22Rv1 (cell line): ENCODE measurements around the gene IFNA10.

Experiments
- H3K27ac ChIP-seq: fragments of 450-650 bp; 2 replicates; pipeline ENCODE4 v1.5.1; 2017
- ZFX ChIP-seq: fragments of 450-650 bp; IDR thresholded peaks from 2 replicates; pipeline ENCODE4 v1.6.1; 2017; ENCODE audit warnings: antibody characterized with exemption, borderline replicate concordance
- TF ChIP-seq, protein P1 (sequence below): fragments of 450-650 bp; IDR thresholded peaks from 2 replicates; pipeline ENCODE4 v1.5.1; 2017; ENCODE audit warnings: mild to moderate bottlenecking

IFNA10 gene

DNA sequence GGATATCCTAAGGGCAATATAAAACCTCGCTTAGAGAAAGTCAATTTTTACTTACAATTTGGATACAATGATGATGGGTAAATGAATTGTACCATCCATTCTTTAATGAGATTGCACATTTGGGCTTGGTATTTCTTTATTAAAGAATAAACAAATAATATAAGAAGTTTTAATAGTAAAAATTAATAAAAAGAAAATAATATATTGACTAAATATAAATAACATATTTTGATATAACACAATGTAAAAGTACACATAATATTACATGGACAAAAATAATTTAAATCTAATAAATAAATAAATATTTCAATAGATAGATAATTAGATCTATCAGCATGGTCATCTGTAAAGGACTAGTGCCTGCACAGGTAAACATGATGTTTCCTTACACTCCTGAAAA lies 41.4 kb downstream of the IFNA10 start:
- no peak for TF ChIP-seq ZFX
- TF ChIP-seq, protein P1, sequence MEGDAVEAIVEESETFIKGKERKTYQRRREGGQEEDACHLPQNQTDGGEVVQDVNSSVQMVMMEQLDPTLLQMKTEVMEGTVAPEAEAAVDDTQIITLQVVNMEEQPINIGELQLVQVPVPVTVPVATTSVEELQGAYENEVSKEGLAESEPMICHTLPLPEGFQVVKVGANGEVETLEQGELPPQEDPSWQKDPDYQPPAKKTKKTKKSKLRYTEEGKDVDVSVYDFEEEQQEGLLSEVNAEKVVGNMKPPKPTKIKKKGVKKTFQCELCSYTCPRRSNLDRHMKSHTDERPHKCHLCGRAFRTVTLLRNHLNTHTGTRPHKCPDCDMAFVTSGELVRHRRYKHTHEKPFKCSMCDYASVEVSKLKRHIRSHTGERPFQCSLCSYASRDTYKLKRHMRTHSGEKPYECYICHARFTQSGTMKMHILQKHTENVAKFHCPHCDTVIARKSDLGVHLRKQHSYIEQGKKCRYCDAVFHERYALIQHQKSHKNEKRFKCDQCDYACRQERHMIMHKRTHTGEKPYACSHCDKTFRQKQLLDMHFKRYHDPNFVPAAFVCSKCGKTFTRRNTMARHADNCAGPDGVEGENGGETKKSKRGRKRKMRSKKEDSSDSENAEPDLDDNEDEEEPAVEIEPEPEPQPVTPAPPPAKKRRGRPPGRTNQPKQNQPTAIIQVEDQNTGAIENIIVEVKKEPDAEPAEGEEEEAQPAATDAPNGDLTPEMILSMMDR: no peak
- H3K27ac ChIP-seq: no peak overlapping the region

DNA sequence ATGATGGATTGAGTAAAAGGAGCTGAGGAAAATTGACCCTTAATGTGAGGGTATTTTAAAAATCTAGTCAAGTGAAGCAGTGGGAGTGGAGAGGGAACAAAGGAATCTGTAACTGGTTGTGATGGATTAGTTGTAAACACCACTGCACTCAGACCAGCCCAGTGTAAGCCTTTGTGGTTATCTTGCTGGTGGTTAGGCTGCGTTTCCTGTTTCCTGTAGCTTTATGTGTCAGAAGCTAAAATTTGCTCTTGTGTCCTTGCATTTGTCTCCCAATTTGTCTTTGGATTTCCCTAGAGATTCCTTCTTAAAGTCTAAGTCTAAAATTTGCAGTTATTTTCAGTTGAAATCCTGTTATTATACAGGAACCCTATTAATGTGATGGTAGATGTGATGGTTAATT lies 46.8 kb downstream of the IFNA10 start:
- no peak overlapping the region for H3K27ac ChIP-seq
- TF ChIP-seq ZFX: no peak
- TF ChIP-seq, protein P1: no peak
